ENCODE results near the gene TRA2B. TPM values are rescaled to one million over a fixed set of nuclear protein-coding genes. Genes with fewer than 3 reads are reported as not detected.

TRA2B gene
- total RNA-seq, 1 experiment from 2014 or later, result 236 TPM

GRCh38 chr3:185928496-185928895 lies 9.3 kb downstream of the TRA2B start:
- Mint-ChIP-seq H3K9me3 (no peaks in the 10 kb centered on the region), H3K4me1 (peaks cover 83% of the 10 kb centered on the region), H3K4me3 (peak overlapping the region; percentile 100), H3K36me3 (peaks cover 72% of the 10 kb centered on the region), H3K27me3 (ENCODE audit: low read depth) (no peaks in the 10 kb centered on the region), H3K27ac (peak overlapping the region; percentile 79; the same call in 1 of the 2 replicates)
- TF ChIP-seq ZNF121 (CRISPR knock-in tag; IDR thresholded peaks at IDR 0.05) (no peak), CREB1 (CRISPR knock-in tag; IDR thresholded peaks at IDR 0.05) (no peak), ZNF532 (CRISPR knock-in tag; IDR thresholded peaks at IDR 0.05; ENCODE audit: borderline replicate concordance) (no peak), ZNF512 (CRISPR knock-in tag; IDR thresholded peaks at IDR 0.05; ENCODE audit: borderline replicate concordance) (no peak), ZNF317 (CRISPR knock-in tag; IDR thresholded peaks at IDR 0.05; ENCODE audit: borderline replicate concordance, low read depth) (no peak), ATF1 (CRISPR knock-in tag; IDR thresholded peaks at IDR 0.05) (no peak), ZNF219 (CRISPR knock-in tag; IDR thresholded peaks at IDR 0.05; ENCODE audit: borderline replicate concordance) (no peak), NFYB (CRISPR knock-in tag; conservative IDR thresholded peaks at IDR 0.05; ENCODE audit: low read depth) (no peak), CBFB (CRISPR knock-in tag; IDR thresholded peaks at IDR 0.05; ENCODE audit: low read depth) (no peak)
- TF ChIP-seq, protein P1, sequence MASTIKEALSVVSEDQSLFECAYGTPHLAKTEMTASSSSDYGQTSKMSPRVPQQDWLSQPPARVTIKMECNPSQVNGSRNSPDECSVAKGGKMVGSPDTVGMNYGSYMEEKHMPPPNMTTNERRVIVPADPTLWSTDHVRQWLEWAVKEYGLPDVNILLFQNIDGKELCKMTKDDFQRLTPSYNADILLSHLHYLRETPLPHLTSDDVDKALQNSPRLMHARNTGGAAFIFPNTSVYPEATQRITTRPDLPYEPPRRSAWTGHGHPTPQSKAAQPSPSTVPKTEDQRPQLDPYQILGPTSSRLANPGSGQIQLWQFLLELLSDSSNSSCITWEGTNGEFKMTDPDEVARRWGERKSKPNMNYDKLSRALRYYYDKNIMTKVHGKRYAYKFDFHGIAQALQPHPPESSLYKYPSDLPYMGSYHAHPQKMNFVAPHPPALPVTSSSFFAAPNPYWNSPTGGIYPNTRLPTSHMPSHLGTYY (CRISPR knock-in tag; IDR thresholded peaks at IDR 0.05), result no peak
- ChIA-PET POLR2A (interaction anchor here (0.6 to 2.3 kb wide), 4 partner anchors 9 to 106 kb away, joined by 3 to 12 read pairs (median 5); partner anchors contain the start of gene TRA2B), CTCF (interaction anchor here (3.3 kb wide), 1 partner anchor 15 kb away, joined by 32 read pairs; no protein-coding TSS in a partner anchor)
- ATAC-seq (no peak), DNase-seq (ENCODE audit: low spot score) (no peak)

GRCh38 chr3:185927501-185928200 lies 10.2 kb downstream of the TRA2B start:
- POLR2A ChIA-PET, result interaction anchor here (0.7 to 2.3 kb wide), 3 partner anchors 10 to 80 kb away, joined by 3 to 12 read pairs (median 6); partner anchors contain the start of gene TRA2B
- CTCF ChIA-PET, result interaction anchor here (0.8 to 3.3 kb wide), 4 partner anchors 13 to 267 kb away, joined by 3 to 32 read pairs (median 11); no protein-coding TSS in a partner anchor
- no peaks in the 10 kb centered on the region for H3K9me3 Mint-ChIP-seq
- peaks cover 75% of the 10 kb centered on the region for H3K4me1 Mint-ChIP-seq
- ATAC-seq (no peak), DNase-seq (ENCODE audit: low spot score) (no peak)
- TF ChIP-seq OVOL2 (CRISPR knock-in tag; IDR thresholded peaks at IDR 0.05; ENCODE audit: borderline replicate concordance) (no peak), FOXK1 (CRISPR knock-in tag; IDR thresholded peaks at IDR 0.05) (no peak), EMX1 (CRISPR knock-in tag; IDR thresholded peaks at IDR 0.05) (no peak), ZNF396 (CRISPR knock-in tag; IDR thresholded peaks at IDR 0.05; ENCODE audit: borderline replicate concordance) (no peak)
- TF ChIP-seq, protein P2, sequence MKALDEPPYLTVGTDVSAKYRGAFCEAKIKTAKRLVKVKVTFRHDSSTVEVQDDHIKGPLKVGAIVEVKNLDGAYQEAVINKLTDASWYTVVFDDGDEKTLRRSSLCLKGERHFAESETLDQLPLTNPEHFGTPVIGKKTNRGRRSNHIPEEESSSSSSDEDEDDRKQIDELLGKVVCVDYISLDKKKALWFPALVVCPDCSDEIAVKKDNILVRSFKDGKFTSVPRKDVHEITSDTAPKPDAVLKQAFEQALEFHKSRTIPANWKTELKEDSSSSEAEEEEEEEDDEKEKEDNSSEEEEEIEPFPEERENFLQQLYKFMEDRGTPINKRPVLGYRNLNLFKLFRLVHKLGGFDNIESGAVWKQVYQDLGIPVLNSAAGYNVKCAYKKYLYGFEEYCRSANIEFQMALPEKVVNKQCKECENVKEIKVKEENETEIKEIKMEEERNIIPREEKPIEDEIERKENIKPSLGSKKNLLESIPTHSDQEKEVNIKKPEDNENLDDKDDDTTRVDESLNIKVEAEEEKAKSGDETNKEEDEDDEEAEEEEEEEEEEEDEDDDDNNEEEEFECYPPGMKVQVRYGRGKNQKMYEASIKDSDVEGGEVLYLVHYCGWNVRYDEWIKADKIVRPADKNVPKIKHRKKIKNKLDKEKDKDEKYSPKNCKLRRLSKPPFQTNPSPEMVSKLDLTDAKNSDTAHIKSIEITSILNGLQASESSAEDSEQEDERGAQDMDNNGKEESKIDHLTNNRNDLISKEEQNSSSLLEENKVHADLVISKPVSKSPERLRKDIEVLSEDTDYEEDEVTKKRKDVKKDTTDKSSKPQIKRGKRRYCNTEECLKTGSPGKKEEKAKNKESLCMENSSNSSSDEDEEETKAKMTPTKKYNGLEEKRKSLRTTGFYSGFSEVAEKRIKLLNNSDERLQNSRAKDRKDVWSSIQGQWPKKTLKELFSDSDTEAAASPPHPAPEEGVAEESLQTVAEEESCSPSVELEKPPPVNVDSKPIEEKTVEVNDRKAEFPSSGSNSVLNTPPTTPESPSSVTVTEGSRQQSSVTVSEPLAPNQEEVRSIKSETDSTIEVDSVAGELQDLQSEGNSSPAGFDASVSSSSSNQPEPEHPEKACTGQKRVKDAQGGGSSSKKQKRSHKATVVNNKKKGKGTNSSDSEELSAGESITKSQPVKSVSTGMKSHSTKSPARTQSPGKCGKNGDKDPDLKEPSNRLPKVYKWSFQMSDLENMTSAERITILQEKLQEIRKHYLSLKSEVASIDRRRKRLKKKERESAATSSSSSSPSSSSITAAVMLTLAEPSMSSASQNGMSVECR (CRISPR knock-in tag; IDR thresholded peaks at IDR 0.05; ENCODE audit: borderline replicate concordance), result no peak
- H3K27me3 Mint-ChIP-seq (ENCODE audit: low read depth), result no peaks in the 10 kb centered on the region
- H3K36me3 Mint-ChIP-seq, result peaks cover 81% of the 10 kb centered on the region
- peak overlapping the region; percentile 79 for H3K27ac Mint-ChIP-seq
- peak overlapping the region; percentile 100 for H3K4me3 Mint-ChIP-seq
